Activated CD8-positive, alpha-beta memory T cell treated with anti-CD3 and anti-CD28 coated beads for 24 hours (primary cell): ENCODE data around the gene RASGEF1C.
"Not testable (repeated sequence)": the region's sequence is repeated elsewhere in the genome, so short reads cannot be mapped to it uniquely, and the experiment has no call there.

Source experiments
- DNase-seq: peaks from one replicate; pipeline ENCODE4 v3.0.0-alpha.2; 2020

The RASGEF1C gene

GRCh38 chr5:180210961-180211760, 2.1 kb upstream of the RASGEF1C start:
- no peak for DNase-seq

GRCh38 chr5:180210077-180210476, 1.1 kb upstream of the RASGEF1C start:
- DNase-seq, result not testable (repeated sequence)

GRCh38 chr5:180208435-180209081, 453 bp downstream of the RASGEF1C start:
- DNase-seq, result peak; percentile 63

GRCh38 chr5:180208038-180208434, 975 bp downstream of the RASGEF1C start:
- no peak for DNase-seq

GRCh38 chr5:180207593-180207992, 1.4 kb downstream of the RASGEF1C start:
- no peak for DNase-seq

GRCh38 chr5:180206993-180207392, 2.0 kb downstream of the RASGEF1C start:
- DNase-seq, result no peak

GRCh38 chr5:180205916-180206315, 3.1 kb downstream of the RASGEF1C start:
- no peak for DNase-seq

GRCh38 chr5:180204276-180204819, 4.7 kb downstream of the RASGEF1C start:
- DNase-seq, result no peak

- no peak for DNase-seq
Measured at GRCh38 chr5:180202939-180203573, 6.0 kb downstream of the RASGEF1C start.

GRCh38 chr5:180201051-180201987, 7.7 kb downstream of the RASGEF1C start:
- DNase-seq, result no peak

GRCh38 chr5:180199390-180199789, 9.6 kb downstream of the RASGEF1C start:
- DNase-seq, result peak; percentile 28

GRCh38 chr5:180198208-180198607, 10.8 kb downstream of the RASGEF1C start:
- DNase-seq, result no peak

- peak; percentile 26 for DNase-seq
Measured at GRCh38 chr5:180197016-180197702, 11.9 kb downstream of the RASGEF1C start.

- DNase-seq, result peak; percentile 42
Measured at GRCh38 chr5:180194410-180195345, 14.3 kb downstream of the RASGEF1C start.

GRCh38 chr5:180193749-180194375, 15.1 kb downstream of the RASGEF1C start:
- peak; percentile 21 for DNase-seq

GRCh38 chr5:180191716-180192115, 17.3 kb downstream of the RASGEF1C start:
- peak; percentile 17 for DNase-seq

- no peak for DNase-seq
Measured at GRCh38 chr5:180187767-180188166, 21.2 kb downstream of the RASGEF1C start.

GRCh38 chr5:180180846-180181245, 28.2 kb downstream of the RASGEF1C start:
- DNase-seq, result no peak

GRCh38 chr5:180180421-180180820, 28.6 kb downstream of the RASGEF1C start:
- no peak for DNase-seq
